SK-N-SH treated with all-trans-retinoic acid at 6 μM for 48 hours (cell line): Measurements from ENCODE around the gene IGFBP7.
A peak's percentile ranks its signal among the peaks of the same experiment; 100 is the strongest.

Source experiments
- ATAC-seq: fragments of 200-7000 bp; cut with Tn5 transposase; 3 replicates; pipeline ENCODE4 v1.9.1; 2020; ENCODE audit warnings: mild to moderate bottlenecking, moderate library complexity
- ARNTL ChIP-seq: fragments of 450-650 bp; formaldehyde crosslinking; IDR thresholded peaks from 2 replicates; pipeline ENCODE4 v1.5.0; 2020; ENCODE audit warnings: low read depth, mild to moderate bottlenecking, moderate library complexity, borderline replicate concordance
- CSDC2 ChIP-seq: fragments of 250-450 bp; sonication (Bioruptor Pico); IDR thresholded peaks from 2 replicates; pipeline ENCODE4 v1.5.0; 2020; ENCODE audit warnings: mild to moderate bottlenecking, moderate library complexity
- ESRRG ChIP-seq: fragments of 250-450 bp; sonication (Bioruptor Pico); IDR thresholded peaks from 2 replicates; pipeline ENCODE4 v1.6.1; 2021; ENCODE audit warnings: mild to moderate bottlenecking
- GLIS3 ChIP-seq: fragments of 250-450 bp; sonication (Bioruptor Pico); IDR thresholded peaks from 2 replicates; pipeline ENCODE4 v1.5.0; 2020; ENCODE audit warnings: mild to moderate bottlenecking, moderate library complexity
- ISL1 ChIP-seq: fragments of 250-450 bp; sonication (Bioruptor Pico); IDR thresholded peaks from 2 replicates; pipeline ENCODE4 v2.1.2; 2022; ENCODE audit warnings: mild to moderate bottlenecking, moderate library complexity
- OSR1 ChIP-seq: fragments of 250-450 bp; sonication (Bioruptor Pico); IDR thresholded peaks from 2 replicates; pipeline ENCODE4 v1.8.0; 2022; ENCODE audit warnings: moderate library complexity, mild to moderate bottlenecking, inconsistent platforms
- PPARA ChIP-seq: fragments of 250-450 bp; sonication (Bioruptor Pico); IDR thresholded peaks from 2 replicates; pipeline ENCODE4 v1.5.0; 2020; ENCODE audit warnings: mild to moderate bottlenecking, borderline replicate concordance
- RARB ChIP-seq: fragments of 250-450 bp; sonication (Bioruptor Pico); IDR thresholded peaks from 2 replicates; pipeline ENCODE4 v1.8.0; 2021; ENCODE audit warnings: mild to moderate bottlenecking, moderate library complexity
- SNAI2 ChIP-seq: fragments of 250-450 bp; sonication (Bioruptor Pico); IDR thresholded peaks from 2 replicates; pipeline ENCODE4 v1.5.0; 2020; ENCODE audit warnings: mild to moderate bottlenecking, moderate library complexity
- TCF4 ChIP-seq: fragments of 250-450 bp; sonication (Bioruptor Pico); IDR thresholded peaks from 2 replicates; pipeline ENCODE4 v1.8.0; 2021; ENCODE audit warnings: mild to moderate bottlenecking, moderate library complexity, borderline replicate concordance
- TOX ChIP-seq: fragments of 250-450 bp; sonication (Bioruptor Pico); IDR thresholded peaks from 2 replicates; pipeline ENCODE4 v1.8.0; 2021; ENCODE audit warnings: mild to moderate bottlenecking, moderate library complexity, borderline replicate concordance
- ZC3H10 ChIP-seq: fragments of 250-450 bp; sonication (Bioruptor Pico); IDR thresholded peaks from 2 replicates; pipeline ENCODE4 v1.5.1; 2021; ENCODE audit warnings: mild to moderate bottlenecking, moderate library complexity
- ZFP3 ChIP-seq: fragments of 250-450 bp; sonication (Bioruptor Pico); IDR thresholded peaks from 2 replicates; pipeline ENCODE4 v1.5.0; 2020; ENCODE audit warnings: mild to moderate bottlenecking, moderate library complexity
- ZFP30 ChIP-seq: fragments of 450-650 bp; formaldehyde crosslinking; IDR thresholded peaks from 2 replicates; pipeline ENCODE4 v1.5.0; 2022; ENCODE audit warnings: mild to moderate bottlenecking, moderate library complexity
- ZNF565 ChIP-seq: fragments of 450-650 bp; formaldehyde crosslinking; conservative IDR thresholded peaks from 2 replicates; pipeline ENCODE4 v1.5.0; 2020; ENCODE audit warnings: low read depth, mild to moderate bottlenecking, moderate library complexity
- ZNF70 ChIP-seq: fragments of 450-650 bp; formaldehyde crosslinking; IDR thresholded peaks from 2 replicates; pipeline ENCODE4 v1.5.0; 2020; ENCODE audit warnings: mild to moderate bottlenecking, moderate library complexity
- ZNF8 ChIP-seq: fragments of 450-650 bp; formaldehyde crosslinking; IDR thresholded peaks from 2 replicates; pipeline ENCODE4 v1.5.0; 2020; ENCODE audit warnings: mild to moderate bottlenecking, moderate library complexity
- TF ChIP-seq, protein P1 (sequence below): fragments of 250-450 bp; sonication (Bioruptor Pico); IDR thresholded peaks from 2 replicates; pipeline ENCODE4 v1.8.0; 2020; ENCODE audit warnings: mild to moderate bottlenecking, moderate library complexity, borderline replicate concordance
- TF ChIP-seq, protein P2 (sequence below): fragments of 250-450 bp; sonication (Bioruptor Pico); IDR thresholded peaks from 2 replicates; pipeline ENCODE4 v1.5.1; 2020; ENCODE audit warnings: low read depth, mild to moderate bottlenecking, moderate library complexity
- TF ChIP-seq, protein P3 (sequence below): fragments of 250-450 bp; sonication (Bioruptor Pico); IDR thresholded peaks from 2 replicates; pipeline ENCODE4 v1.5.0; 2020; ENCODE audit warnings: mild to moderate bottlenecking, moderate library complexity
- TF ChIP-seq, protein P4 (sequence below): fragments of 250-450 bp; sonication (Bioruptor Pico); IDR thresholded peaks from 2 replicates; pipeline ENCODE4 v1.5.1; 2021; ENCODE audit warnings: mild to moderate bottlenecking, moderate library complexity

Gene IGFBP7

DNA sequence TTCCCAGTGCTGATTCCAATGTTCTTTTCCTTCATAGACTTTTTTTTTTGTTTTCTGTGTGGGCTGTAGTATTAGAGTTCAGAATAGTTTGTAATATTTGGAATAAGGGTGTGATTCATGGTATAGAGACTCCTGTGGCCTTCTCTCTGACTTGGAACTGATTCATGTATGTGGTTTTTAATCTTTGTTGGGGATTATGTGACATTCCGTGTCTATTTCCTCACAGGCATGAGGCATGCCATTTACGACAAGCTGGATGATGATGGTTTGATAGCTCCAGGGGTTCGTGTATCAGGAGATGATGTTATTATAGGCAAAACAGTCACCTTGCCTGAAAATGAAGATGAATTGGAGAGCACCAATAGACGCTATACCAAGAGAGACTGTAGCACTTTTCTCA lies 87.1 kb downstream of the IGFBP7 start:
- ATAC-seq, result no peak
- TF ChIP-seq ISL1 (CRISPR knock-in tag) (no peak), ZFP3 (CRISPR knock-in tag) (no peak), ZNF8 (no peak), ZFP30 (CRISPR knock-in tag) (no peak), ARNTL (CRISPR knock-in tag) (no peak), ZNF70 (CRISPR knock-in tag) (no peak), ZC3H10 (CRISPR knock-in tag) (no peak), CSDC2 (CRISPR knock-in tag) (no peak), SNAI2 (no peak), ESRRG (no peak), GLIS3 (CRISPR knock-in tag) (no peak), ZNF565 (CRISPR knock-in tag) (no peak), OSR1 (CRISPR knock-in tag) (no peak)
- TF ChIP-seq, protein P1, sequence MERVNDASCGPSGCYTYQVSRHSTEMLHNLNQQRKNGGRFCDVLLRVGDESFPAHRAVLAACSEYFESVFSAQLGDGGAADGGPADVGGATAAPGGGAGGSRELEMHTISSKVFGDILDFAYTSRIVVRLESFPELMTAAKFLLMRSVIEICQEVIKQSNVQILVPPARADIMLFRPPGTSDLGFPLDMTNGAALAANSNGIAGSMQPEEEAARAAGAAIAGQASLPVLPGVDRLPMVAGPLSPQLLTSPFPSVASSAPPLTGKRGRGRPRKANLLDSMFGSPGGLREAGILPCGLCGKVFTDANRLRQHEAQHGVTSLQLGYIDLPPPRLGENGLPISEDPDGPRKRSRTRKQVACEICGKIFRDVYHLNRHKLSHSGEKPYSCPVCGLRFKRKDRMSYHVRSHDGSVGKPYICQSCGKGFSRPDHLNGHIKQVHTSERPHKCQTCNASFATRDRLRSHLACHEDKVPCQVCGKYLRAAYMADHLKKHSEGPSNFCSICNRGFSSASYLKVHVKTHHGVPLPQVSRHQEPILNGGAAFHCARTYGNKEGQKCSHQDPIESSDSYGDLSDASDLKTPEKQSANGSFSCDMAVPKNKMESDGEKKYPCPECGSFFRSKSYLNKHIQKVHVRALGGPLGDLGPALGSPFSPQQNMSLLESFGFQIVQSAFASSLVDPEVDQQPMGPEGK (CRISPR knock-in tag), result no peak
- TF ChIP-seq, protein P2, sequence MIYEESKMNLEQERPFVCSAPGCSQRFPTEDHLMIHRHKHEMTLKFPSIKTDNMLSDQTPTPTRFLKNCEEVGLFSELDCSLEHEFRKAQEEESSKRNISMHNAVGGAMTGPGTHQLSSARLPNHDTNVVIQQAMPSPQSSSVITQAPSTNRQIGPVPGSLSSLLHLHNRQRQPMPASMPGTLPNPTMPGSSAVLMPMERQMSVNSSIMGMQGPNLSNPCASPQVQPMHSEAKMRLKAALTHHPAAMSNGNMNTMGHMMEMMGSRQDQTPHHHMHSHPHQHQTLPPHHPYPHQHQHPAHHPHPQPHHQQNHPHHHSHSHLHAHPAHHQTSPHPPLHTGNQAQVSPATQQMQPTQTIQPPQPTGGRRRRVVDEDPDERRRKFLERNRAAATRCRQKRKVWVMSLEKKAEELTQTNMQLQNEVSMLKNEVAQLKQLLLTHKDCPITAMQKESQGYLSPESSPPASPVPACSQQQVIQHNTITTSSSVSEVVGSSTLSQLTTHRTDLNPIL, result no peak

DNA sequence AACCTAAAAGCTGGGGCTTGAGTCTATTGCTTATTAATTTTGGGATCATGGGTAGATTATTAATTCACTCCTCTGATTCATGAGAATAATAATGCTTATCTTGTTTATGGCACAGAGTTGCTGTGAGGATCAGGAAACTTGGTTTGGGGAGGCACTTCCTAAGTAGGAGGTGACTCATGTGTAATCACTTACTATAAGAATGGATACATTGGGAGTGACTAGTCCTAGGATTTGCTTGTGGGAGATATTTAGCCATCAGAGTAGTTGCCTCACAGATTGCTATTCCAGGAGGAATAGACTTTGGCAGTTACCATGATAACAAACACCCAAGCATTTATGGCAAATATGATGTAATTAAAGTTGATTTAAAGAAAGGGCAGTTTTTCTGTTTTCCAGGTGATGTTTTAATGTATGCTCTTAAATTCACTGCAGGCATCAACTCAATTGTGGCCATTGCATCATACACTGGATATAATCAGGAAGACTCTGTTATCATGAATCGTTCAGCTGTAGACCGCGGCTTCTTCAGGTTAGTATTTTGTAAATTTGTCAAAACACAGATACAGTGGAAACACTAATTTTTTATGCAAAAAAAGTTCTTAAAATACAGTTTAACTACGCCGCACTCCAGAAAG lies 89.6 kb downstream of the IGFBP7 start:
- ATAC-seq, result peak; percentile 47; the same call in 2 of the 3 replicates
- no peak for TF ChIP-seq ZNF8
- TF ChIP-seq ARNTL (CRISPR knock-in tag), result no peak
- no peak for TF ChIP-seq ZNF70 (CRISPR knock-in tag)
- TF ChIP-seq SNAI2, result no peak
- no peak for TF ChIP-seq ZNF565 (CRISPR knock-in tag)
- TF ChIP-seq PPARA (CRISPR knock-in tag), result no peak
- TF ChIP-seq, protein P3, sequence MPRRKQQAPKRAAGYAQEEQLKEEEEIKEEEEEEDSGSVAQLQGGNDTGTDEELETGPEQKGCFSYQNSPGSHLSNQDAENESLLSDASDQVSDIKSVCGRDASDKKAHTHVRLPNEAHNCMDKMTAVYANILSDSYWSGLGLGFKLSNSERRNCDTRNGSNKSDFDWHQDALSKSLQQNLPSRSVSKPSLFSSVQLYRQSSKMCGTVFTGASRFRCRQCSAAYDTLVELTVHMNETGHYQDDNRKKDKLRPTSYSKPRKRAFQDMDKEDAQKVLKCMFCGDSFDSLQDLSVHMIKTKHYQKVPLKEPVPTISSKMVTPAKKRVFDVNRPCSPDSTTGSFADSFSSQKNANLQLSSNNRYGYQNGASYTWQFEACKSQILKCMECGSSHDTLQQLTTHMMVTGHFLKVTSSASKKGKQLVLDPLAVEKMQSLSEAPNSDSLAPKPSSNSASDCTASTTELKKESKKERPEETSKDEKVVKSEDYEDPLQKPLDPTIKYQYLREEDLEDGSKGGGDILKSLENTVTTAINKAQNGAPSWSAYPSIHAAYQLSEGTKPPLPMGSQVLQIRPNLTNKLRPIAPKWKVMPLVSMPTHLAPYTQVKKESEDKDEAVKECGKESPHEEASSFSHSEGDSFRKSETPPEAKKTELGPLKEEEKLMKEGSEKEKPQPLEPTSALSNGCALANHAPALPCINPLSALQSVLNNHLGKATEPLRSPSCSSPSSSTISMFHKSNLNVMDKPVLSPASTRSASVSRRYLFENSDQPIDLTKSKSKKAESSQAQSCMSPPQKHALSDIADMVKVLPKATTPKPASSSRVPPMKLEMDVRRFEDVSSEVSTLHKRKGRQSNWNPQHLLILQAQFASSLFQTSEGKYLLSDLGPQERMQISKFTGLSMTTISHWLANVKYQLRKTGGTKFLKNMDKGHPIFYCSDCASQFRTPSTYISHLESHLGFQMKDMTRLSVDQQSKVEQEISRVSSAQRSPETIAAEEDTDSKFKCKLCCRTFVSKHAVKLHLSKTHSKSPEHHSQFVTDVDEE (CRISPR knock-in tag), result no peak
- TF ChIP-seq, protein P2, result no peak
- TF ChIP-seq ISL1 (CRISPR knock-in tag), result no peak
- TF ChIP-seq, protein P4, sequence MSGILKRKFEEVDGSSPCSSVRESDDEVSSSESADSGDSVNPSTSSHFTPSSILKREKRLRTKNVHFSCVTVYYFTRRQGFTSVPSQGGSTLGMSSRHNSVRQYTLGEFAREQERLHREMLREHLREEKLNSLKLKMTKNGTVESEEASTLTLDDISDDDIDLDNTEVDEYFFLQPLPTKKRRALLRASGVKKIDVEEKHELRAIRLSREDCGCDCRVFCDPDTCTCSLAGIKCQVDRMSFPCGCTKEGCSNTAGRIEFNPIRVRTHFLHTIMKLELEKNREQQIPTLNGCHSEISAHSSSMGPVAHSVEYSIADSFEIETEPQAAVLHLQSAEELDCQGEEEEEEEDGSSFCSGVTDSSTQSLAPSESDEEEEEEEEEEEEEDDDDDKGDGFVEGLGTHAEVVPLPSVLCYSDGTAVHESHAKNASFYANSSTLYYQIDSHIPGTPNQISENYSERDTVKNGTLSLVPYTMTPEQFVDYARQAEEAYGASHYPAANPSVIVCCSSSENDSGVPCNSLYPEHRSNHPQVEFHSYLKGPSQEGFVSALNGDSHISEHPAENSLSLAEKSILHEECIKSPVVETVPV (CRISPR knock-in tag), result no peak
- no peak for TF ChIP-seq RARB (CRISPR knock-in tag)
- TF ChIP-seq TOX (CRISPR knock-in tag), result no peak
- TF ChIP-seq TCF4 (CRISPR knock-in tag), result no peak

DNA sequence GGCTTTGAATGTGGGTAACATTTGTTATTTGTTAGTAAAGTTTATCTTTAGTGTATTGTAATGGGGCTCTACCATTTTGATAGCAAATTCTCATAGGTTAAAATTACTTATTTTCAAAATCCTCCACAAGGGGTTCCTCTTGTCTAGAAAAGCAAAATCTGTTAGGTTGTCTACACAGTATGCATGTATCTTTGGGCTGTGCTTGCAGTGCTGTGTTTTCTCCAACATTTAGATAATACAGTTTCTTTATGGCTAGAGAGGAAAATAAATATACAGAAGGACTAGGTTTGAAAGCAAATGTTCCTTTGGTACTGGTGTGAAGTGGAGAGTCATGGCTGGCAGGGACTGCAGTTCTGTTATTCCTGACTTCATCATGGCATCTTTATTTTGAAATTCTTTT lies 91.2 kb downstream of the IGFBP7 start:
- no peak for TF ChIP-seq ESRRG
- TF ChIP-seq, protein P2, result no peak
- no peak for TF ChIP-seq RARB (CRISPR knock-in tag)
- TF ChIP-seq GLIS3 (CRISPR knock-in tag), result no peak
- no peak for ATAC-seq
